T-helper 2 cell treated with Interferon-gamma antibody and Interleukin-4, amounts not matched to agents 100 ng/mL and 5 ng/mL, for 36 hours (primary cell): Measurements from ENCODE around the gene HECTD2. TPM values are rescaled to one million over a fixed set of nuclear protein-coding genes. Genes with fewer than 3 reads are reported as not detected.
"Not testable (repeated sequence)": the region's sequence is repeated elsewhere in the genome, so short reads cannot be mapped to it uniquely, and the experiment has no call there.

ENCODE experiments used
- intact Hi-C: fragments of 100-400 bp; cut with micrococcal nuclease; formaldehyde crosslinking; loops from one replicate; pipeline ENCODE4 v1.15.1; 2023
- total RNA-seq: library from RNA; stranded (reverse); gene quantifications from 2 replicates; pipeline ENCODE4 v1.2.3, GENCODE V29; 2022

HECTD2 gene
- total RNA-seq, 1 donor from 2014 or later: 3.0 TPM

DNA sequence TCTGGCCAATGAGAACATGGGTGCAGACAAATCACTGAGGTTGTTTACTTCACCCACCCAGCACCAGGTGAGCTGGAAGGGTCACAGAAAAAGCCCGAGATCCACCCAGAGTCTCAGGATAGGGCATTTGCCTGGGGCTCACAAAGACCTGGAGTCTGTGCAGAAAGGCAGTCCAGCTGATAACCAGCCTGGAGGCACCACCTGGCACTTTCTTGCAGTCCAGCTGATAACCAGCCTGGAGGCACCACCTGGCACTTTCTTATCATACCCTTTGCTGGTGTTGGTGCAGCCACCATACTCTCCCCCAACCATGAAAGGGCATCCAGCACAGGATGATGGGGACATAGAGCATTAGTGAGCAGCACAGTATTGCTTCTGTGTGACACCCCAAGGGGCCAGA, 118.6 kb downstream of the HECTD2 start:
- intact Hi-C loops: no loop called here

- intact Hi-C loops: not testable (repeated sequence)
Measured at GRCh38 chr10:91534789-91535188, 124.6 kb downstream of the HECTD2 start.

DNA sequence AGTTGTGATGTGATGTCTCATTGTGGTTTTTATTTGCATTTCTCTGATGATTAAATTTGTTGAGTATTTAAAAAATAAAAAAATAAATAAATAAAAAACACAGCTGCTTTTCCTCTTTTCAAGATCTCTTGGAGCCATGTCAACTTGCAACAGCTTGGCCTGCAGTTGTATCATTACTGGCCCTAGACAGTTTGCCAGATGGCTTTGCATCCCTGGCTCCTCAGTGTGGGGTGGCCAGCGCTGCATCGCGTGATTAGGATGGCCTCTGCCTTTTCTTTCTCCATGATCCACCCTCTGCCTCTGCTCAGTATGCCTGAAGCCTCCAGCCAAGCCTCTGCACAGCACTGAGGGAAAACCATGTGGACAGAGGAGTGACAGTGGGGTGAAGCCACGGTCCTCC, 126.0 kb downstream of the HECTD2 start:
- intact Hi-C loops: no loop called here

DNA sequence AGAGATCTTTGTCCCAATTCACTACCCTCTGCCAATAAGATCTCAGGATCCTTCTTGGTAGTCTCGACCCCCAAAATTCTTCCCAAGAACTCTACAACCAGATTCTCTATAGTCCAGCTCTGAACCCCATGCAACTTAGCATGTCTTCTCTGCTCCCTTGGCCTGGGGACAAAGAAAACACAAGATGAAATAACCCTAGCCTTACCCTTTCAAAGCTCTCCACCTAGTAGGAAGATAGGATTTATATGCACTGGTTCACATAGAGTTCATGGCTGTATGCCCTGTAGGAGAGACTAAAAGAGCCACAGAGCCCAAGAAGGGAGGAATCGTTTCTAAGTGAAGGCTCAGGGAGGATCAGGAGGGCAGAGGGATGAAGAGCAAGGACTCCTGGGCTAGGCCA, 126.6 kb downstream of the HECTD2 start:
- intact Hi-C loops: no loop called here

DNA sequence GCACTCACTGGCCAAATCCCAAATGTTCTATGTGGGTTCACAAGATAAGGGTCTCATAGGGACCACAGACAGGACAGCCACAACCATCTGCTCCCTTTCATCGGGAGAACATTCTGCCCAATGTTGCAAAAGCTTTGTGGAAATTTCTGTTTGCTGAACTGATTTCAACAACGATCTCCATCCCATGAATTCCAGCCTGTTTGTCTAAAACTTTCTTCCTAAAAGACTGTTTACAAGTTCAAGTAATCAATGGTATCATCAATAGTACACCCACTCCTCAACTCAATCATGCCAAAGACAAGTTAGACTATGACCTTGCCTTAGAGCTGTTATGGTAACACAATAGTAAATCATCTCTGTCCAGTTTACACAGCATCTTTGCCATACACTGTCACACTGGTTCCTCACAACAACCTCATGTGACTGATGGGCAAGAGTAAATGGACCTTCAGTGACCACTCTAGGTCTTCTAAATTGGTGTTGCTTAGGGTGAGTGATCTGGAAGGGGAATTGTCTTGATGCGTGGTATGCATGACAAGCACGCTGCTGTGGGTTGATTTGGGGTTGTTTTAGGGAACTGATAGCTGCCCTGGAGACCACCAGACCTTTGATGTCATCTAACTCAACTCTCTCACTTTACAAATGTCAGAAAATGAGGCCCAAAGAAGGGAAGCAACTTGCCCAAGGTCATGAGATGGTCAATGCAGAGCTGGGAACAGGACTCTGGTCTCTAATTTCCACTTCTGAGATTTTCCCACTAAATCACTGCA, 127.7 kb downstream of the HECTD2 start:
- intact Hi-C loops: no loop called here

GRCh38 chr10:91539930-91540329, 129.8 kb downstream of the HECTD2 start:
- intact Hi-C loops: no loop called here

DNA sequence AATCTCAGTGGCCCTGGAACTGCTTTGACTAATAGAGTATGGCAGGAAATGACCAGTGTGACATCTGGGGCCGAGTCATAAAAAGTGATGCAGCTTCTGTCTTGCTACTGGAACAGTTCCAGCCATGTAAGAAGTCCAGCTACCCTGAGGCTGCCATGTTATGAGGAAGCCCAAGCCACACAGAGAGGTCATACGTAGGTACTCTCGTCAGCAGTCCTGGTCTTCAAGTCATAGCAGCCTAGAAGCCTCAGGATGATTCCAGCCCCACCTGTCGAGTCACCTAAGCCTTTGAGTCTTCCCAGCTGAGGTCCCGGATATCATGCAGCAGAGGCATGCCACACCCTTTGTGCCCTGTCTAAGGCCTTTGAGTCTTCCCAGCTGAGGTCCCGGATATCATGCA, 130.6 kb downstream of the HECTD2 start:
- intact Hi-C loops: no loop called here

DNA sequence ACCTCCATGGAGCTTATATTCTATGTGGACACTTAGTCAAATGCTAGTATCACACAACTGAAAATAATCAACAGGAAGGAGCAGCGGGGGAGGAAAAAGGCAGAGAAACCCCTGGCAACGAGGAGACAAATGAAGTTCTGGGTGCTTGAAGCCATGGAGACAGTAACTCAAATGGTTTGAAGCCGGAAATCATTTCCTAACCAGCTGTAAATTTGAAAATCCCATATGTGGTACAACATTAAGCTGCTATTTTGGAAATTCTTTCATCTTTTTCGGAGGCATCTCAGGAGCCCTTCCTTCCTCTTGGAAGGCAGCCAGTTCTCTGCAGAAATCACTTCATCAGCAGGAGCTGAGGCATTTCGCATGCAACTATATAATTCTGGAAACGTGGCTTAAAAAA, 131.3 kb downstream of the HECTD2 start:
- intact Hi-C loops: no loop called here

GRCh38 chr10:91545384-91545783, 135.2 kb downstream of the HECTD2 start:
- intact Hi-C loops: no loop called here

- intact Hi-C loops: no loop called here
Measured at GRCh38 chr10:91545838-91546237, 135.7 kb downstream of the HECTD2 start.

- intact Hi-C loops: no loop called here
Measured at GRCh38 chr10:91549262-91549661, 139.1 kb downstream of the HECTD2 start.

DNA sequence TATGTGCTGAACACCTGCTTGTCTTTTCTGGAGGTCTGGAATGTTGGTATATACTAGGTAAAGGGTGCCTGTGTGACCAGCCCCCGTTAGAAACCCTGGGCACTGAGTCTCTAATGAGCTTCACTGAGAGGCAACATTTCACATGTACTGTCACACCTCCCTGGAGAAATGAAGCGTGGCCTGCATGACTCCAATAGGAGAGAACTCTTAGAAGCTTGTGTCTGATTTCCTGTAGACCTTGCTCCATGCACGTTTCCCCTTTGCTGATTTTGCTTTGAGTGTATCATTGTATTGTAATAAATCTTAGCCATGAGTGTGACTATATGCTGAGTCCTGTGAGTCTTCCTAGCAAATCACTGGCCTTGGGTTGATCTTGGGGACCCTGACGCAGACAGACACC, 139.9 kb downstream of the HECTD2 start:
- intact Hi-C loops: loop anchor here (10.0 kb wide), 1 partner anchor 365 kb away; no protein-coding TSS in a partner anchor

- intact Hi-C loops: loop anchor here (10.0 kb wide), 1 partner anchor 363 kb away; no protein-coding TSS in a partner anchor
Measured at GRCh38 chr10:91551856-91552255, 141.7 kb downstream of the HECTD2 start.

GRCh38 chr10:91552274-91553095, 142.3 kb downstream of the HECTD2 start:
- intact Hi-C loops: loop anchor here (10.0 kb wide), 1 partner anchor 362 kb away; no protein-coding TSS in a partner anchor

- intact Hi-C loops: loop anchor here (10.0 kb wide), 1 partner anchor 359 kb away; no protein-coding TSS in a partner anchor
Measured at GRCh38 chr10:91555455-91555854, 145.3 kb downstream of the HECTD2 start.

DNA sequence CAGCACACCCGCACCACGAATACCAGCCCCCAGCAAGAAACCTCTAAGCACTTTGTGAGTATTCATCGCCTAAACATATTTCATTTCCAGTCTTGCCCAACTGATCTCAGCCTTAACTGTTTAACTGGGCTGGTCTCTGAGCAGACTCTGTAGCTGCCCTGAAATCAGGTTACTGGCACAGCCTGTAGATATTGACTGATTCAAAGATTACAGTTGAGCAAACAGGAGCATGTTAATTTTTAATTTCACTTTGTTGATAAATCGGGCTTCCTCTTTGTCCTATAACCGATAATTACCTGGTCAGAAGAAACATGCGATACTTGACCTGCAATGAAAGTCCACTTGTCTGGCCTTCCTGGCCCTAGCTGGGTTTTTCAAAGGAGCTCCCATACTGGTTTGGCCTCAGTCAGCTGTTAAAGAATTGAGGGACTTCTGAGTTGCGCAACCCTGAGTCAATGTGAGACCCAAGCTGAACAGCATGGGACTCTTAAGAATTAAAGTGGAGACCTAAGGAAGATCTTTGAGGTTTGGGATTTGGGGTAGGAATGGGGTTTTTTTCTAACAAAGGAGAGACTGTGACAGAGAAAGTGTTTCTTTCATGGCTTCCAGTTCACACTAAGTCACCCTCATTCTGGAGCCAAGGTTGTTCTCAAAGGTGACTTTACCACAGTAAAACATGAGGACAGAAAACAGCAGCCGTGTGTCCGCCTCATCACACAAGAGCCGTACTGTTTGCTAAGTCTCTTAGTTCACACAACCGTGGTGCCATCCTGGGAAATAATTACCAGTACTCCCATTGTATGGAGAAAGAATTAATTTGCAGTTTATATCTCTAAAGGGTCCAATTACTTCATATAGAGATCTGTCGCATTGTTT, 146.8 kb downstream of the HECTD2 start:
- intact Hi-C loops: loop anchor here (10.0 kb wide), 1 partner anchor 358 kb away; no protein-coding TSS in a partner anchor

- intact Hi-C loops: loop anchor here (10.0 kb wide), 1 partner anchor 357 kb away; no protein-coding TSS in a partner anchor
Measured at GRCh38 chr10:91557651-91558111, 147.5 kb downstream of the HECTD2 start.

DNA sequence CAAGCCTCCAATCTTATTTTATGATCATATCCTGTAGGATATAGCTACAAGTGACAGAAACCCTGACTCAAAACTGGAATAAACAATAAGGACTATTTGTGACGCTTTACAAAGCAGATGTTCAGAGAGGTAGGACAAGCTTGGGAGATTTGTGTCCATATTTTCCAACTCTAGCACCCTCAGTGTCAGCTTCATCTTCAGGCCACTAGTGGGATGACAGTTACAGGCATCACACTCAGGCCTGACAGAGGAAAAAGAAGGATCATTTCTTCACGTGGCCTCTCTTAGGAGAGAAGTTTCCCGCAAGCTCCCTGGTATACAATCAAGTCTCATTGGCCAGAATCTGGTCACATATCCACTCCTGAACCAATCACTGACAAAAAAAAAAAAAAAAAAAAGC, 148.3 kb downstream of the HECTD2 start:
- intact Hi-C loops: loop anchor here (10.0 kb wide), 1 partner anchor 356 kb away; no protein-coding TSS in a partner anchor

- intact Hi-C loops: loop anchor here (10.0 kb wide), 1 partner anchor 356 kb away; no protein-coding TSS in a partner anchor
Measured at GRCh38 chr10:91559169-91559568, 149.0 kb downstream of the HECTD2 start.

- intact Hi-C loops: loop anchor here (10.0 kb wide), 1 partner anchor 355 kb away; no protein-coding TSS in a partner anchor
Measured at GRCh38 chr10:91559750-91560149, 149.6 kb downstream of the HECTD2 start.

- intact Hi-C loops: not testable (repeated sequence)
Measured at GRCh38 chr10:91560827-91561226, 150.7 kb downstream of the HECTD2 start.
